GM18505 (cell line): ENCODE results near the gene SPRYD3.

Source experiments
- ATAC-seq: cut with Tn5 transposase; IDR thresholded peaks from one replicate; pipeline ENCODE4 v1.9.1; 2021; ENCODE audit not compliant: unreplicated experiment
- POLR2A ChIP-seq: IDR thresholded peaks from 4 replicates; pipeline ENCODE4 v1.6.1; 2011; ENCODE audit warnings: borderline replicate concordance; ENCODE audit not compliant: insufficient read depth, insufficient read length; ENCODE audit errors: extremely low read depth

SPRYD3 gene

DNA sequence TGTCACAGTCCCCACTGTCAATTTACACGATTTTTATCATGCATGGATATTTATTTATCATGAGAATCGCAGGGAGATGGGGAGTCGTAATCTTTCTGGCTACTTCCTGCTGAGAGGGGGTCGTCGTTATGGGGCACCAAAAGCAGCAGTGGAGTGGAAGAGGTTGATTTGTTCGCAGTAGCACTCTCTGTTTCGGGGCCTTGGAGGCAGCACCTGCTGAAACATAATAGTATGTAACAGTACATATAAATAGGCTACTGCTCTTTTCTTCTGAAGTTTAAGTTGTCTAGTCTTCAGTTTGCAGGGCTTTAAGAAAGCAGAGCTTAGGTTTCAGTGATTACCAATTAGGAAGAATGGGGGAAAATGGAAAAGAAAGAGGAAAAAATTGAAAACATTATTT, 27.9 kb upstream of the SPRYD3 start:
- no peak for ATAC-seq
- no peak for TF ChIP-seq POLR2A

DNA sequence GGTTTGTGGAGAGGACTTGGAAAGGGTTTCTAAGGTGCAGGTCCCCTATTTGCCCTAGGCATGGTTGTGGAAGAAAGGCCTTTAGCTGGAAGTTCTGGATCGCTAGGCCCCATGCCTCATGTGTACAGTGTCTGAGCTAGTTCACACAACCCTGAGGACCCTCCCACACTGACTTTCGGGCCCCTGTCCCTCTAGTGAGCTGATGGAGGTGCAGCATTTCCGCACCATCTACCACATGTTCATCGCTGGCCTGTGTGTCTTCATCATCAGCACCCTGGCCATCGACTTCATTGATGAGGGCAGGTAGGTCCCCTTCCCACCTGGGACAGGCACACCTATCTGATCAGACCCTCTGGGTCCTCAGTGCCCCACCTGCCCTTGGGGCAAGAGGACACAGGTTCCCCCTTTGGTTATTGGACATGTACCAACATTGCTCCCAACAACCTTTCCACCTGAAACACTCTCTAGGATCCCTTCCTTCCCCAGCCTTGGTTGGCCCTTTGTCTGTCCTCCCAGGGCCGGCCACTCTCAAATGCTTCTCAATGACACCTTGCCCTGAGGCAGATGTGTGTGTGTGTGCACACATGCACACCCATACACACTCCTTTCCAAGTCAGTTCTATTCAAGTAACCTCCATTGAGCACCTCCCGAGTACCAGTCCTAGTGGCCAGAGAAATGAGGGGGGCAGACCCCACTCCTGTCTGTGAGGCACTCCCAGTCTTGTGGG, 26.7 kb upstream of the SPRYD3 start:
- TF ChIP-seq POLR2A: no peak
- no peak for ATAC-seq

DNA sequence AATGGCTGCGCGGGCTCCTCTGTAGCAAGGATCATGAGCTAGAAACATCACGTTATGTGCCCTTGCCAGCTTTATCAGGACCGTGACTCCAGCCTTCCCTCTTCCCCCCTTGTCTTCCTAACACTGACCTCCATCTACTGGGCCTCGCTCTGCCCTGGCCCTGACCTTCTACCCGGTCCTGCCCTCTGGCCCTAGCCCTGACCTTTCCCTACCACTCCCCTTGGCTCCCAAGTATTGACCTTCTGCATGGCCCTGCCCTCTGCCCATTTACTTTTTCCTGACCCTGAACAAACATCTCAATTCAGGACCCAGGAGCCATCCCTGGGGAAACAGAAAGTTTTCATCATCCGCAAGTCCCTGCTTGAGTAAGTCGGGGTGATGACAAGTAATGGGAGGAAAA, 26.1 kb upstream of the SPRYD3 start:
- TF ChIP-seq POLR2A: no peak
- no peak for ATAC-seq

DNA sequence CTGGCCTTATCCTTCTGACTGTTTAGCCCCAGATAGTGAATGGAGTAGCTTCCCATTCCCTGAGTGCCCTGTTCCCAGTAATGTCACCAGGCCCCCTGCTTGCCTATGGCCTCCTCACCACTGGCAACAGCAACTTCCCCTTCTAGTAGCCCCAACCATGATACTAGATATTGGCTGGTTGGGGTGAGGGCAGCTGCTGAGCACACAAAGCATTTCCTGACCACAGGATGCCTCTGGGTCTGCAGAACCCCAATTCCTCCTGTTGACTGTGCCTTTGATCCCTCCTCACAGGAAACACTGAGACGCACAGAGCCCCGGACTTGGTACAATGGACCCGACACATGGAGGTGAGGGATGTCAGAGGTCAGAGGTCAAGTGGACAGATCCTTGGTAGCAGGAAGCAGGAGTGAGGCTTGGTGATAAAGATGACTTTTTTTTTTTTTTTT, 24.7 kb upstream of the SPRYD3 start:
- no peak for ATAC-seq
- no peak for TF ChIP-seq POLR2A

DNA sequence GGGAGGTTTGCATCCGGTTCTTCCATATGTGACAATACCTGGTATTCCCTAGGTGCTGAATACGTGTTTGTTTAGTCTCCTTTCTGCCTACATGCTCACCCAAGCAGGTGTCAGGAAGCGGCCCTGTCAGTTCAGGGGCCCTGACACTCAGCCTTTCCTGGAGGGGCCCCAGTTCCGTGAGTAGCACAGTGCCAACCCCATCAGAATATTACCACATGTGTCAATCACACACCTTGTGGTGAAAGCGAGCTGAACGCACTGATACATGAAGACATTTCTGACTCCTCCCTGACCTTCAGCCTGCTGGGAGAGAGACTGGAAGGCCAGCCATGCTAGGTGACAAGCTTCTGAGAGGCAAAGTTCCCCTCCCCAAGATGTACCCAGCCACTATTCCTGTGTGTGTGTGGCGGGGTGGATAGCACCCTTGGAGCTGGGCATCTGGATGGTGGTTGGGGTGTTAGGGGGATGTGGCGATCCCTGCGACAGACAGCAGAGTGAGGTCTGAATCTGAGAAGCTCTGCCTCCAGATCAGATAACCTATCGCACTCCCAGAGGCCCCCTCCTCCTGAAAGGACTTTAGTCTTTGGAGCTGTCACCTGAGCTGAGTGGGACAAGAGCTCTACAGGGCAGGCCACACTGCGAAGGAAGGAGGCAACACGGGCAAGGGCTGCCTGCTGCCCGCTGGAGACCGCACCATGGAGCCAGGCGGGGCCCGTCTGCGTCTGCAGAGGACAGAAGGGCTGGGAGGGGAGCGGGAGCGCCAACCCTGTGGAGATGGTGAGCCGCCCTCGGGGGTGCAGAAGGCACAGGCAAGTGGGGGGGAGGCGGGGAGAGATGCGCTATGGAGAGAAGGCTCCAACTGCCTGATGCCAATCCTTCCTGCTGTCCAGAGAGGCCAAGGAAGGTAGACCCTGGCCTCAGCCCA, 24.0 kb upstream of the SPRYD3 start, which contains the start of gene SOAT2:
SOAT2 (plus strand) TSS at position 604 of the 925 bp plus-strand sequence; CDS start at position 696, 92 bp downstream.
- no peak for TF ChIP-seq POLR2A
- ATAC-seq: no peak

DNA sequence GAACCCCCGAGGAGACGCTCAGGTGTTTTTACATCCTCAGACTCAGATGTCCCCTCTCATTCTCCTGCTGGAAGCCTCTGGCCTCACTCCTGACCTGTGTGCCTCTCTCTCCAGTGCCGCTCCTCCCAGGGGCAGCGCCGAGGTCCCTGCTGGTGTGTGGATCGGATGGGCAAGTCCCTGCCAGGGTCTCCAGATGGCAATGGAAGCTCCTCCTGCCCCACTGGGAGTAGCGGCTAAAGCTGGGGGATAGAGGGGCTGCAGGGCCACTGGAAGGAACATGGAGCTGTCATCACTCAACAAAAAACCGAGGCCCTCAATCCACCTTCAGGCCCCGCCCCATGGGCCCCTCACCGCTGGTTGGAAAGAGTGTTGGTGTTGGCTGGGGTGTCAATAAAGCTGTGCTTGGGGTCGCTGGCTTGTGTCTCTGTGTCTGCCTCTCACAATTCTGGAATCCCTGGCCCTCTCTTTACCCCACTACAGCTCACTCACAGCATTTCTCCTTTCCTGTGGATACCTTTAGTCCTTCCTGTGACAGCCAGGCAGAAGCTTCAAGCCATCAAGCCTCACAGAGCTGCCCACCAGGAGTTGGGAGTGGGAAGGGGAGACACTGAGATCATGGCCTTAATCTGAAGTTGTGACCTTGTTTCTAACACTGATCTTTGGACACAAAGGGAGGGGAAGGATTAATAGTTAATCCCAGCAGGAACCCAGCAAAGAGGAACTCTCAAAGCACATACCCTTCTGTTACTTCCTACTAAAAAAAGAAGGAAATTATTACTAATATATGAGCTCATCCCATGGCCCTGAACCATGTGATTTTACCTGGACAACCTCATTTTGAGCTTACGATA, 23.0 kb upstream of the SPRYD3 start:
- ATAC-seq: no peak

DNA sequence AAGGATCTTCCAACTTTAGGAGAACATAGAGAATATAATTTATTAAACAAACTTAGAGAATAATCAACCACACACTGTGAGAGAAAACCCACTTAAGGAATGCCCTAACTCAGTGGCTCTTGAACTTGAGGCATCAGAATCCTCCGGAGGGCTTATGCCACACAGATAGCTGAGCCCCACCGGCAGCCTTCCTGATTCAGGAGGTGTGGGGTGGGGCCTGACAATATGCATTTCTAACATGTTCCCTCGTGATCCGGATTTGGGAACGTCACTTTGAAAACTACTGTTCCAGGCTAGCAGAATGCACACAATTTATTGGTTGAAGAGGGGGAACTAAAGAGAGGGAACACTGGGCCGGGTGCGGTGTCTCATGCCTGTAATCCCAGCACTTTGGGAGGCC, 22.1 kb upstream of the SPRYD3 start:
- TF ChIP-seq POLR2A: no peak
- no peak for ATAC-seq

More for the DNA sequence above, 23.0 kb upstream of the SPRYD3 start:
- no peak for TF ChIP-seq POLR2A

DNA sequence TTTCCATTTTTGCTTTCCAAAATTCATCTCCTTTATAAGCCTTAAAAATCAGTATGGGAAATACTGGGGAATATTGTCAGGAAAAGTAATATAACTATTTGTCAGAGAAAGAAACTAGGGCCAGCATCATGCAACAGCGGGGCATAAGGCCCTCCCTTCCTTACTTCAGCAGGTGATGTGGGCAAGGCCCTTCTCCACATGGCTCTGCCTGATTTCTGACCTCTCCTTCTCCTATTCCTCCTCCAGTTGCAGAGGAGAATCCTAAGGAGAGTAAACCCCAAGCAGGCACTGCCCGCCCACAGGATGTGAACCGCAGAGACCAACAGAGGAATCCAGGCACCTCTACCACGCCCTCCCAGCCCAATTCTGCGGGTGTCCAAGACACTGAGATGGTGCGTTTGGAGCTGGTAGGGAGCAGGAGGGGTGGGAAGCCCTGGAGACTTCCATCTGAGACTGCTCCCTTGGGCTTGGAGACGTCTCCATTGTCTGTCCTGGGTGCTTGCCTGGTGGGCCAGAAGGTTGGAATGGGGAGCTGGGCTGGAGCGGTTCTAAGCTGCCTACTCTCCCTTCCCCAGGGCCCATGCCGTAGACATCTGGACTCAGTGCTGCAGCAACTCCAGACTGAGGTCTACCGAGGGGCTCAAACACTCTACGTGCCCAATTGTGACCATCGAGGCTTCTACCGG, 21.4 kb upstream of the SPRYD3 start:
- no peak for ATAC-seq
- TF ChIP-seq POLR2A: no peak

DNA sequence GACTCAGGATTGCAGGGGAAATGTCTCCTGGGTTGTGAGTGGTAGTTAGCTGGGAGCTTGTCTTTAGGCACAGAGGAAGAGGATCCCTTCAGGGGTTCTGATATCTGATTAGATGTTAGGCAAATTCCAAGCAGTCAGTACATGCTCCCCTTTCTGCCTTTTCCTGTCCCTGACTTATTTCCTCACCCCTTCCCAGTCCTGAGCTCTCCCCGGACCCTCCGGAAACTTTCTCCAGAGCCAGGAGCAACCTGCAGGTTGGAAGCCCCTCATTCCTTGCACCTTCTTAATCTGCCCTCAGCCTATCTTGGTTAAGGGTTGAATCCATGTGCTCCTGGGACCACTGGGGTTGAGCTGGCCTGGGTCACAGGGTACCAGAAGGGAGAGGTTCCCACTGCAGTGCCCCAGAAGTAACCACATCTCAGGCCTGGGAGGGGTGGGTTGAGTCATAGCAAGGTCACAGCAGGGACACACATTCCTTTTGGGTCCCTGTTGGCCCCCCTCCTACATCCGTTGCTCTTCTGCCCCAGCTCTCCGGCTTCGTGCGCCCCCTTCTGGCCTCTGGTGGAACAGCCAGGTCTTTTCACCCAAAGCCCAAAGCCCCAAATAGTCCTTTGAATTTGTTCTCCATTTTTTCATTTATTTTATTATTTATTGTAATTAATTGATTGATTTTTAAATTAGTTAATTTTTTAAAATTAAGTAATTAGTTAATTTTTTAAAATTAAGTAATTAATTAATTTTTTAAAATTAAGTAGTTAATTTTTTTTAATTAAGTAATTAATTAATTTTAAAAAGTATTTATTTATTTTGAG, 20.1 kb upstream of the SPRYD3 start:
- ATAC-seq: no peak
- no peak for TF ChIP-seq POLR2A

DNA sequence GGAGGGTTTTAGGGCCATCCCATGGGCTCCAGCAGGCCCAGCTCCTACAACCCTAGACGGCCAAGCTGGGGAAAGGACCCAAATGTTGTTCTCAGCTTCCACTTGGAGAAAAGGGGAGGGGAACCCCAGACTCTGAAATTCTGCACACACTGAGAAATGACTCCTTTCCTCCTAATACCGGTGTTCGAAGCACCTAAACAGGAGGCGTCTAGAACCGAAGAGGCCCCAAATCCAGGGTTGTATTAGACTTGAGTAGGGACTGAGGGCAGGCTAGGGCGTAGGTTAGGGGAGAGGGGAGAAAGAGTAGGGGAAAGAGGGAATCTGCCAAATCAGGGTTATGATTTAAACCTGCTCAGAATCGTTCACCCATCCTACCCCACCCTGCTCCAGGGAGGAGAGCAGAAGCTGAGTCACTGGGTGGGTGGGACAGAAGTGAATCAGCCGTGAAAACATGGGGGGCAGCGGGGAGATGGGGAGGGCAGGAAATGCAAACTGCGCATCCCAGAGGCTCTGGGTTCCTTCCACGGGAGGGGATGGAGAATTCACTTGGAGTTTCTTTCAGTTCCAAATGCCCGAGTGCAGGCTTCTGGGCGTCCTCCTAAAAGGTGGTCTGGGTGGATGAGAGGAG, 19.3 kb upstream of the SPRYD3 start:
- no peak for ATAC-seq
- TF ChIP-seq POLR2A: no peak

DNA sequence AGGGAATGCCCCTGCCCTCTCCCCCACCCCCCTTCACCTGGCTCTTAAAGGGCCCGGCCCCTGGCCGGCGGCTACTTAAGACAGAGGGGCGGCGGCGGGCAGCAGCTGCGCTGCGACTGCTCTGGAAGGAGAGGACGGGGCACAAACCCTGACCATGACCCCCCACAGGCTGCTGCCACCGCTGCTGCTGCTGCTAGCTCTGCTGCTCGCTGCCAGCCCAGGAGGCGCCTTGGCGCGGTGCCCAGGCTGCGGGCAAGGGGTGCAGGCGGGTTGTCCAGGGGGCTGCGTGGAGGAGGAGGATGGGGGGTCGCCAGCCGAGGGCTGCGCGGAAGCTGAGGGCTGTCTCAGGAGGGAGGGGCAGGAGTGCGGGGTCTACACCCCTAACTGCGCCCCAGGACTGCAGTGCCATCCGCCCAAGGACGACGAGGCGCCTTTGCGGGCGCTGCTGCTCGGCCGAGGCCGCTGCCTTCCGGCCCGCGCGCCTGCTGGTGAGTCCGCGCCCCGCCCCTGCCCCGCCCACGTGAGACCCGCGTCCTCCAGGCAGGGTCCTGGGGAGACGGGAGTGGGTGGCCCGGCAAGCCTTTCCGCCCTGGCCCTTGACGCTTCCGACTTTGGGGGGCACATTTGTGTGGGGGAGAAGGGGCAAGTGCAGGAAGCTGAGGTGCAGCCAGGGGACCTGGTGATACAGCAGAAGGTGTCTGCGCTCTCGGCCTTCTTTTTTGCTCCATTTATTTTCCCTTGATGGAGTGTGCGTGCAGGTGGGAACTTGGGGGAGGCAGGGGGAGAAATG, 18.6 kb upstream of the SPRYD3 start, which contains the start of gene IGFBP6:
IGFBP6 (plus strand) TSS at position 104 of the 790 bp plus-strand sequence; CDS start at position 155, 51 bp downstream.
- no peak for ATAC-seq
- no peak for TF ChIP-seq POLR2A
